Fibroblast of lung (primary cell): ENCODE results near the gene LGR6. TPM values are rescaled to one million over a fixed set of nuclear protein-coding genes. Genes with fewer than 3 reads are reported as not detected.

Source experiments
- DNase-seq, 2 donors: peaks; one replicate each; pipeline versions ENCODE4 v3.0.0 to v3.0.0-alpha.2; 2010; ENCODE audit warnings: low read depth in 2 of 2
- H2AFZ ChIP-seq: 2 replicates; pipeline ENCODE4 v1.5.1; 2012; ENCODE audit warnings: low read length, control low read depth, inconsistent platforms
- H3K27ac ChIP-seq: 2 replicates; pipeline ENCODE4 v1.5.1; 2011; ENCODE audit warnings: low read length, control low read depth; ENCODE audit not compliant: insufficient read depth
- H3K27me3 ChIP-seq: 2 replicates; pipeline ENCODE4 v1.5.1; 2011; ENCODE audit warnings: mild to moderate bottlenecking, low read length; ENCODE audit not compliant: control insufficient read depth, insufficient read depth
- H3K36me3 ChIP-seq: 2 replicates; pipeline ENCODE4 v1.5.1; 2011; ENCODE audit warnings: low read length; ENCODE audit not compliant: control insufficient read depth, insufficient read depth
- H3K4me1 ChIP-seq: 2 replicates; pipeline ENCODE4 v1.5.1; 2011; ENCODE audit warnings: low read length; ENCODE audit not compliant: control insufficient read depth, insufficient read depth; ENCODE audit errors: extremely low read depth
- H3K4me2 ChIP-seq: 2 replicates; pipeline ENCODE4 v1.5.1; 2011; ENCODE audit warnings: low read length, control low read depth; ENCODE audit not compliant: insufficient read depth; ENCODE audit errors: extremely low read depth
- H3K4me3 ChIP-seq, 4 experiments: fragments of 200-600 bp in 1 of 4; sonication (generic) in 1 of 4; replicated peaks in 1 of 4; 2 replicates each; pipeline ENCODE4 v1.5.1; 2011 to 2016; ENCODE audit warnings: low read length in 4 of 4, low read depth in 3 of 4, mild to moderate bottlenecking in 3 of 4, control low read depth in 2 of 4, inconsistent platforms in 1 of 4, mixed read lengths in 1 of 4; ENCODE audit not compliant: insufficient read depth in 1 of 4; ENCODE audit errors: control extremely low read depth in 1 of 4
- H3K79me2 ChIP-seq: 2 replicates; pipeline ENCODE4 v1.5.1; 2012; ENCODE audit warnings: mild to moderate bottlenecking, low read length, inconsistent platforms; ENCODE audit not compliant: control insufficient read depth, insufficient read depth
- H3K9ac ChIP-seq: 2 replicates; pipeline ENCODE4 v1.5.1; 2011; ENCODE audit warnings: mild to moderate bottlenecking, low read length, control low read depth; ENCODE audit not compliant: insufficient read depth
- H3K9me3 ChIP-seq: 2 replicates; pipeline ENCODE4 v1.5.1; 2012; ENCODE audit warnings: low read depth, low read length; ENCODE audit not compliant: control insufficient read depth, insufficient read depth
- H4K20me1 ChIP-seq: 2 replicates; pipeline ENCODE4 v1.5.1; 2011; ENCODE audit warnings: low read length; ENCODE audit not compliant: control insufficient read depth, insufficient read depth; ENCODE audit errors: extremely low read depth
- EZH2 ChIP-seq: IDR thresholded peaks from 2 replicates; pipeline ENCODE4 v1.5.1; 2012; ENCODE audit warnings: low read length, control low read depth, mild to moderate bottlenecking; ENCODE audit errors: missing control alignments
- polyA plus RNA-seq, 2 donors: library from polyadenylated mRNA; depleted of rRNA in 1 of 2; stranded (reverse) in 1 of 2; unstranded in 1 of 2; fragments of >200 nt; gene quantifications; 2 replicates each; pipeline ENCODE4 v1.2.1, GENCODE V29; 2011 to 2012; ENCODE audit warnings: missing spikeins in 1 of 2
- total RNA-seq: library from RNA; depleted of rRNA; stranded (reverse); fragments of >200 nt; gene quantifications from 2 replicates; pipeline ENCODE4 v1.2.1, GENCODE V29; 2014
- TF ChIP-seq, protein P1 (sequence below), 2 donors: IDR thresholded peaks in 1 of 2; conservative IDR thresholded peaks in 1 of 2; 1 replicate in 1 of 2; 2 replicates in 1 of 2; pipeline ENCODE4 v1.5.1; 2011 to 2012; ENCODE audit warnings: low read length in 2 of 2, control low read depth in 1 of 2, inconsistent platforms in 1 of 2, low read depth in 1 of 2, mild to moderate bottlenecking in 1 of 2

Gene LGR6
- total and polyA plus RNA-seq, 2 donors (not counting 1 experiment from before 2014, with no cell fraction given), result 0.02 TPM; not detected in 1

DNA sequence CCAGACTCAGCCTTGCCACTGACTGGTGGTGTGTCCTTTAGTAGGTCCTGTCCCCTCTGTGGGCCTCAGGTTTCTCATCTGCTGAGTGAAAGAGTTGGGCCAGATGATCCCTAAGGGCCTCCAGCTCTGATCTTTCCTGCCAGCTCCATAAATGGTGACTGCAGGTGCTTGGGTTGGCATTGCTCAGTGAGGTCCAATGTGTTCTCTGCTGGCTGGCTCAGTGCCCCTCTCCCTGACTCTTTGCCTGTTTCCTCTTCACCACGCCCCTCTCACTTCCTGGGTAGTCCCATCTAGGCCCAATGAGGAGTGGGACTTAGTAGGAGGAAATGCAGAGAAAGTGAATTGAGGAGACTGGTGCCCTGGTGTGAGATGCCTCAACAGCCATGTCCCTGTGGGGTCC, 111.6 kb downstream of the LGR6 start:
- H3K79me2 ChIP-seq, result no peaks in the 10 kb centered on the region
- H3K27me3 ChIP-seq, result peaks cover 33% of the 10 kb centered on the region

DNA sequence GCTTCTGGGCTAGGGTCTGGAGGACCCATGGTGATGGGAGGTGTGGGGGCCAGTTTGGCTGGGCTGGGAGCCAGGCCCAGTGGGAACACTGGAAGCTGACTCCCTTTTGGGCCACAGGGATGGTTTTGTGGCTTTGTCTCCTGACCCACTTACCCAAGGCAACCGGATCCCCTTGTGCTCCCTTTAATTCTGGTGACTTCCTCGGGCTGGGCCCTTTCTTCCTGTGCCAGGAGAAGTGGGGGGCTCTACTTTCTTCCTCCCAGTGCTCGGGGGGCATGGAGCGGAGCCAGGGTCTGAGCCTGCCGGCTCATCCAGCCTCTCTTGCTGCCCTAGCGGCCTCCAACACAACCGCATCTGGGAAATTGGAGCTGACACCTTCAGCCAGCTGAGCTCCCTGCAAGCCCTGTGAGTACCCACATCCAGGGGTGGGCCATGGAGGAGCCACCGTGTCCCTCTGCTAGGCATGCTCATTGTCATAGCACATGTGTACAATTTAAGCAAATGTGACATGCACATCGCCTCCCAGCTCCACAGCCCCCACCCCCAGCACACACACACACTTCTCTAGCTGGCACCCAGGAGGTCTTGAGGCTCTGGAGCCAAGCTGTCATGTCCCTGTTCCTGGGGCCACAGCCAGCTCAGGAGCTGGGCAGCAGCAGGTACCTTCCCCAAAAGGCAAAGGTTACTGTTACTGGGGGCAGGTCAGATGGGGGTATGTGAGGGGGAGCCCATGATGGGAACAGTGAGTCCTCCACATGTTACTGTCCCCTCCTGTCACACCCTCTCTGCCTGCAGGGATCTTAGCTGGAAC, 113.1 kb downstream of the LGR6 start:
- Histone ChIP-seq H3K27me3 (peaks cover 27% of the 10 kb centered on the region), H3K79me2 (no peaks in the 10 kb centered on the region), H4K20me1 (no peaks in the 10 kb centered on the region), H3K9me3 (no peaks in the 10 kb centered on the region), H2AFZ (no peak overlapping the region), H3K27ac (no peak overlapping the region), H3K4me1 (no peaks in the 10 kb centered on the region), H3K4me2 (no peak overlapping the region), H3K4me3 (no peak overlapping the region), H3K9ac (no peak overlapping the region), H3K36me3 (no peaks in the 10 kb centered on the region)
- DNase-seq, result no peak
- TF ChIP-seq, protein P1, sequence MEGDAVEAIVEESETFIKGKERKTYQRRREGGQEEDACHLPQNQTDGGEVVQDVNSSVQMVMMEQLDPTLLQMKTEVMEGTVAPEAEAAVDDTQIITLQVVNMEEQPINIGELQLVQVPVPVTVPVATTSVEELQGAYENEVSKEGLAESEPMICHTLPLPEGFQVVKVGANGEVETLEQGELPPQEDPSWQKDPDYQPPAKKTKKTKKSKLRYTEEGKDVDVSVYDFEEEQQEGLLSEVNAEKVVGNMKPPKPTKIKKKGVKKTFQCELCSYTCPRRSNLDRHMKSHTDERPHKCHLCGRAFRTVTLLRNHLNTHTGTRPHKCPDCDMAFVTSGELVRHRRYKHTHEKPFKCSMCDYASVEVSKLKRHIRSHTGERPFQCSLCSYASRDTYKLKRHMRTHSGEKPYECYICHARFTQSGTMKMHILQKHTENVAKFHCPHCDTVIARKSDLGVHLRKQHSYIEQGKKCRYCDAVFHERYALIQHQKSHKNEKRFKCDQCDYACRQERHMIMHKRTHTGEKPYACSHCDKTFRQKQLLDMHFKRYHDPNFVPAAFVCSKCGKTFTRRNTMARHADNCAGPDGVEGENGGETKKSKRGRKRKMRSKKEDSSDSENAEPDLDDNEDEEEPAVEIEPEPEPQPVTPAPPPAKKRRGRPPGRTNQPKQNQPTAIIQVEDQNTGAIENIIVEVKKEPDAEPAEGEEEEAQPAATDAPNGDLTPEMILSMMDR (conservative IDR thresholded peaks at IDR 0.05 in 1 of 2, IDR thresholded peaks at IDR 0.05 in 1 of 2; ENCODE audit: low read depth in 1 of 2, low read length in 2 of 2), result no peak
- no peak for TF ChIP-seq EZH2

More for the DNA sequence above, 111.6 kb downstream of the LGR6 start:
- H3K36me3 ChIP-seq, result no peaks in the 10 kb centered on the region
- DNase-seq, result no peak
- H3K9me3 ChIP-seq, result no peaks in the 10 kb centered on the region
- no peak overlapping the region for H3K4me2 ChIP-seq
- TF ChIP-seq, protein P1 (conservative IDR thresholded peaks at IDR 0.05 in 1 of 2, IDR thresholded peaks at IDR 0.05 in 1 of 2; ENCODE audit: low read depth in 1 of 2, low read length in 2 of 2), result no peak
- H3K4me1 ChIP-seq, result no peaks in the 10 kb centered on the region
- no peak overlapping the region for H3K4me3 ChIP-seq
- no peak overlapping the region for H2AFZ ChIP-seq
- H3K9ac ChIP-seq, result no peak overlapping the region
- no peak overlapping the region for H3K27ac ChIP-seq
- no peaks in the 10 kb centered on the region for H4K20me1 ChIP-seq

DNA sequence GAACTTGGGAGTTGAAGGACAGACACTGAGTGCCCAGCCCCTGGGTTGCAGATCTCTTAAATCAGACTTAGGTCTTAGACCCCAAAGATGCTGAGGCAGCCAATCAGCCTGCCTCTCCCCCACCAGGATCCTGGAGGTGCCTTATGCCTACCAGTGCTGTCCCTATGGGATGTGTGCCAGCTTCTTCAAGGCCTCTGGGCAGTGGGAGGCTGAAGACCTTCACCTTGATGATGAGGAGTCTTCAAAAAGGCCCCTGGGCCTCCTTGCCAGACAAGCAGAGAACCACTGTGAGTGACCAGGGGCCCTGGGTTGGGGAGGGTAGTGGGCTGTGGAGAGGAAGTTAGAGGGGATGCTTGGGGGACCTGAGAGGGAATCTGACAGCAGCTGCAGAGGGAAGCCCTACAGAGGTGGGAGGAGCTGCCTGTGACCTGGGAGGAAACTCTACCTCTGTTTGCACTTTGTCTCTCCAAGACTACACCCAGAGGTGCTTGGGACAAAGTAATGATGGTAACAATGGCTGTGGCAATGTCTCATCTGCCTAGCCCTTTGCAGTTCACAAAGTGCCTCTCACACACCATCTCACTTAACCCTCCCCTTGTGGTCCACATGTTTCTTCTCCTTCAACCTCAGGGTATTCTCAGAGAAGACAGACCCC, 116.6 kb downstream of the LGR6 start:
- no peak for TF ChIP-seq EZH2
- TF ChIP-seq, protein P1 (conservative IDR thresholded peaks at IDR 0.05 in 1 of 2, IDR thresholded peaks at IDR 0.05 in 1 of 2; ENCODE audit: low read depth in 1 of 2, low read length in 2 of 2), result no peak
- Histone ChIP-seq H3K4me2 (no peak overlapping the region), H3K27me3 (peaks cover 34% of the 10 kb centered on the region)

More for the DNA sequence above, 116.6 kb downstream of the LGR6 start:
- Histone ChIP-seq H4K20me1 (no peaks in the 10 kb centered on the region), H3K4me1 (no peaks in the 10 kb centered on the region), H3K4me3 (no peak overlapping the region), H3K79me2 (no peaks in the 10 kb centered on the region), H3K36me3 (no peaks in the 10 kb centered on the region), H3K27ac (no peak overlapping the region), H2AFZ (no peak overlapping the region), H3K9me3 (no peaks in the 10 kb centered on the region), H3K9ac (no peak overlapping the region)
- DNase-seq, result no peak
